ENCODE results near the gene ACOX3.

ACOX3 gene

GRCh38 chr4:8465615-8466611, 25.4 kb upstream of the ACOX3 start:
- no peak for DNase-seq

GRCh38 chr4:8464381-8464780, 23.9 kb upstream of the ACOX3 start:
- no peak for DNase-seq

- DNase-seq: no peak
Measured at GRCh38 chr4:8463811-8464210, 23.3 kb upstream of the ACOX3 start.

GRCh38 chr4:8461616-8462015, 21.1 kb upstream of the ACOX3 start:
- no peak for DNase-seq

GRCh38 chr4:8461086-8461485, 20.6 kb upstream of the ACOX3 start:
- DNase-seq: no peak

- DNase-seq: no peak
Measured at GRCh38 chr4:8459867-8460445, 19.4 kb upstream of the ACOX3 start.

- DNase-seq: no peak
Measured at GRCh38 chr4:8457646-8458252, 17.2 kb upstream of the ACOX3 start.

GRCh38 chr4:8453957-8454356, 13.4 kb upstream of the ACOX3 start:
- no peak for DNase-seq

- DNase-seq: no peak
Measured at GRCh38 chr4:8451440-8452182, 11.1 kb upstream of the ACOX3 start.

- DNase-seq: no peak
Measured at GRCh38 chr4:8446122-8446521, 5.6 kb upstream of the ACOX3 start.

- no peak for DNase-seq
Measured at GRCh38 chr4:8443801-8444200, 3.3 kb upstream of the ACOX3 start.

GRCh38 chr4:8442596-8443358, 2.3 kb upstream of the ACOX3 start:
- no peak for DNase-seq

- no peak for DNase-seq
Measured at GRCh38 chr4:8441499-8442091, 1.1 kb upstream of the ACOX3 start.

- no peak for DNase-seq
Measured at GRCh38 chr4:8439914-8440491, 520 bp downstream of the ACOX3 start.

- DNase-seq: no peak
Measured at GRCh38 chr4:8439168-8439567, 1.4 kb downstream of the ACOX3 start.

- DNase-seq: no peak
Measured at GRCh38 chr4:8438743-8439142, 1.8 kb downstream of the ACOX3 start.

GRCh38 chr4:8437281-8437680, 3.2 kb downstream of the ACOX3 start:
- DNase-seq: no peak

- DNase-seq: no peak
Measured at GRCh38 chr4:8435656-8436121, 4.8 kb downstream of the ACOX3 start.

GRCh38 chr4:8434251-8435073, 6.1 kb downstream of the ACOX3 start:
- no peak for DNase-seq

- no peak for DNase-seq
Measured at GRCh38 chr4:8433136-8433535, 7.4 kb downstream of the ACOX3 start.

GRCh38 chr4:8431553-8431952, 9.0 kb downstream of the ACOX3 start:
- no peak for DNase-seq
